ENCODE results near the gene SORL1. TPM values are rescaled to one million over a fixed set of nuclear protein-coding genes. Genes with fewer than 3 reads are reported as not detected.

The SORL1 gene
- total RNA-seq, 2 donors from 2014 or later: 66.1 to 121 TPM

DNA sequence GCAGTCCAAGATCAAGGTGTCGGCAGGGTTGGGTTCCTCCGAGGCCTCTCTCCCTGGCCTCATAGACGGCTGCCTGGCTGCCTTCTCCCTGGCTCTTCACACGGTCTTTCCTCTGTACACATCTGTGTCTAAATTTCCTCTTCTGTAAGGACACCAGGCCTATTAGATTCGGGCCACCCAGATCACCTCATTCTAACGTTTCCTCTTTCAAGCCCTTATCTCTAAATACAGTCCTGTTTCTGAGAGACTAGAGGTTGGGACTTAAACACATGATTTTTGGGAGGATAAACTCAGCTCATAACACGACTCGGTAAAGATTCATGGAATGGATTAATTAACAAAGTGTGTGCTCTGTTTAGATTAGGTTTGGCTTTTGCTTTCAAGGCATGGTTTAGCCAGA lies 136.6 kb downstream of the SORL1 start:
- no peaks in the 10 kb centered on the region for H3K27me3 ChIP-seq
- DNase-seq: no peak
- TF ChIP-seq CTCF (IDR thresholded peaks at IDR 0.05): no peak

DNA sequence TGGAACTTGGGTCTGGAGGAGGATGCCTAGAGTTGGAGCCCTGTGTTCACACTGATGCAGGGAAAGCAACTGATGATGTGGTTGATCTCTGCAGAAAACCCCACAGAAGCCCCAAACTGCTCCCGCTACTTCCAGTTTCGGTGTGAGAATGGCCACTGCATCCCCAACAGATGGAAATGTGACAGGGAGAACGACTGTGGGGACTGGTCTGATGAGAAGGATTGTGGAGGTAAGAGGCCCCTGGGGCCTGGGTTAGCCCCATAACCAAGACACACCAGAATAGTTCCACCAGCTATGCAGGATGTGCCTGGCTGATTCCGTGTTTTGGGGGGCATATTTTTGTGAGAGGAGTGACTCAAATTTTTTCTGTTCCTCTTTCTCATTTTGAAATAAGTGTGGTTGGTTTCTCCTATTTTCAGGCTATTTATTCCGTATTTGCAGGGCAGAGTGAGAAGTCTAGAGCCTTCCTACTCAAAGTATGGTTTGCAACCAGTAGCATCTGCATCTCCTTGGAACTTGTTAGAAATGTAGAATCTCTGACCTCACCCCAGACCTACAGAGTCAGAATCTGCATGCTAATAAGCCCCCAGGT lies 137.9 kb downstream of the SORL1 start:
- Histone ChIP-seq H3K4me3 (no peak overlapping the region), H3K9me3 (no peaks in the 10 kb centered on the region), H3K36me3 (no peaks in the 10 kb centered on the region), H3K27me3 (no peaks in the 10 kb centered on the region), H3K9ac (ENCODE audit: low read depth in 2 of 2, low read length in 2 of 2) (no peak overlapping the region), H3K27ac (no peak overlapping the region), H3K4me1 (no peaks in the 10 kb centered on the region)
- intact Hi-C loops (cut with DNase I): loop anchor here (2.0 to 5.0 kb wide), 2 partner anchors 269 to 343 kb away; no protein-coding TSS in a partner anchor
- no peak for TF ChIP-seq CTCF (IDR thresholded peaks at IDR 0.05)
- no peak for DNase-seq

More for the DNA sequence above, 136.6 kb downstream of the SORL1 start:
- H3K27ac ChIP-seq: no peak overlapping the region
- no peaks in the 10 kb centered on the region for H3K36me3 ChIP-seq
- no peaks in the 10 kb centered on the region for H3K9me3 ChIP-seq
- H3K9ac ChIP-seq (ENCODE audit: low read depth in 2 of 2, low read length in 2 of 2): no peak overlapping the region
- intact Hi-C loops (cut with DNase I): no loop called here
- no peak overlapping the region for H3K4me3 ChIP-seq
- no peaks in the 10 kb centered on the region for H3K4me1 ChIP-seq

DNA sequence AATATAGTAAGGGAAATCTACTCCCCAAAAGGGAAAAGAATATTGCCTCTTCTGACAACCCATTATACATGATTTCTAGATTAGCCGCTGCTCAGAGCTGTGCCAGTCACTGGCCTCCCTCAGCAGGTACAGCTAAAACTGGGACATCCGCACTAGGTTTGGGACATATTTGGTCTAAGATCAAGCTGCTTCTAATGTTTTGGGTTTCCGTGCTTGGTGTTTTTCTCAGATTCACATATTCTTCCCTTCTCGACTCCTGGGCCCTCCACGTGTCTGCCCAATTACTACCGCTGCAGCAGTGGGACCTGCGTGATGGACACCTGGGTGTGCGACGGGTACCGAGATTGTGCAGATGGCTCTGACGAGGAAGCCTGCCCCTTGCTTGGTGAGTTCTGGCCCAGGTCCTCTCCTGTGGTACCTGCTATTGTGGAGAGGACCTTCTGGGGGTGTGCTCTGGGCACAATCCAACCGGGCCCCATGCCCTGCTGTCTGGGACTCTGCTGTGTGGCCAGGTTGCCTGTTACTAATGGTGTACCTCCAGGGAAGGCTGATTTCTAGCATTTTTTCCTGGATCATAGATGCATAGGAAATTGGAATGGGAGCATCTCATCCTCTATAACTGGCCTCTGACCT lies 138.8 kb downstream of the SORL1 start:
- no peak overlapping the region for H3K9ac ChIP-seq (ENCODE audit: low read depth in 2 of 2, low read length in 2 of 2)
- no peak overlapping the region for H3K4me3 ChIP-seq
- no peaks in the 10 kb centered on the region for H3K4me1 ChIP-seq
- no peaks in the 10 kb centered on the region for H3K27me3 ChIP-seq
- no peaks in the 10 kb centered on the region for H3K36me3 ChIP-seq
- no peak for TF ChIP-seq CTCF (IDR thresholded peaks at IDR 0.05)
- no peaks in the 10 kb centered on the region for H3K9me3 ChIP-seq
- intact Hi-C loops (cut with DNase I): loop anchor here (2.0 to 5.0 kb wide), 2 partner anchors 270 to 344 kb away; no protein-coding TSS in a partner anchor
- no peak for DNase-seq
- H3K27ac ChIP-seq: no peak overlapping the region

GRCh38 chr11:121591405-121592033 lies 139.4 kb downstream of the SORL1 start:
- peak; percentile 81 for DNase-seq
- H3K36me3 ChIP-seq: no peaks in the 10 kb centered on the region

More at GRCh38 chr11:121591405-121592033, 139.4 kb downstream of the SORL1 start:
- Histone ChIP-seq H3K27ac (no peak overlapping the region), H3K9me3 (no peaks in the 10 kb centered on the region), H3K4me1 (no peaks in the 10 kb centered on the region), H3K27me3 (no peaks in the 10 kb centered on the region), H3K9ac (ENCODE audit: low read depth in 2 of 2, low read length in 2 of 2) (no peak overlapping the region), H3K4me3 (no peak overlapping the region)
- TF ChIP-seq CTCF (IDR thresholded peaks at IDR 0.05): peak; percentile 78
- intact Hi-C loops (cut with DNase I): loop anchor here (2.0 to 5.0 kb wide), 2 partner anchors 271 to 344 kb away; no protein-coding TSS in a partner anchor

Measured in colonic mucosa (tissue), 4 donors.